HG03175 (cell line): ENCODE results near the gene PAFAH1B2.
"Not testable (repeated sequence)": the region's sequence is repeated elsewhere in the genome, so short reads cannot be mapped to it uniquely, and the experiment has no call there.

ENCODE experiments used
- ATAC-seq: cut with Tn5 transposase; IDR thresholded peaks from one replicate; pipeline ENCODE4 v1.9.1; 2021; ENCODE audit warnings: mild to moderate bottlenecking, moderate library complexity; ENCODE audit not compliant: unreplicated experiment

Gene PAFAH1B2

GRCh38 chr11:117201658-117202305 lies 57.7 kb downstream of the PAFAH1B2 start:
- no peak for ATAC-seq

- no peak for ATAC-seq
These were observed 58.4 kb downstream of the PAFAH1B2 start for GRCh38 chr11:117202386-117203068.

- ATAC-seq = no peak
These were observed 59.0 kb downstream of the PAFAH1B2 start for GRCh38 chr11:117203069-117203407.

GRCh38 chr11:117204283-117205080 lies 60.4 kb downstream of the PAFAH1B2 start:
- no peak for ATAC-seq

- ATAC-seq = no peak
These were observed 61.2 kb downstream of the PAFAH1B2 start for GRCh38 chr11:117205211-117205818.

- not testable (repeated sequence) for ATAC-seq
These were observed 62.0 kb downstream of the PAFAH1B2 start for GRCh38 chr11:117206111-117206510.

GRCh38 chr11:117206859-117207258 lies 62.8 kb downstream of the PAFAH1B2 start:
- ATAC-seq = not testable (repeated sequence)

- not testable (repeated sequence) for ATAC-seq
These were observed 63.4 kb downstream of the PAFAH1B2 start for GRCh38 chr11:117207481-117207880.

- ATAC-seq = not testable (repeated sequence)
These were observed 64.6 kb downstream of the PAFAH1B2 start for GRCh38 chr11:117208710-117209109.

- not testable (repeated sequence) for ATAC-seq
These were observed 65.5 kb downstream of the PAFAH1B2 start for GRCh38 chr11:117209351-117210125.

GRCh38 chr11:117210620-117211019 lies 66.5 kb downstream of the PAFAH1B2 start:
- ATAC-seq = no peak

GRCh38 chr11:117212697-117213355 lies 68.7 kb downstream of the PAFAH1B2 start:
- no peak for ATAC-seq

- ATAC-seq = no peak
These were observed 70.5 kb downstream of the PAFAH1B2 start for GRCh38 chr11:117214404-117215110.

- ATAC-seq = no peak
These were observed 73.3 kb downstream of the PAFAH1B2 start for GRCh38 chr11:117217141-117218084.

GRCh38 chr11:117218133-117218915 lies 74.2 kb downstream of the PAFAH1B2 start:
- no peak for ATAC-seq

- no peak for ATAC-seq
These were observed 74.9 kb downstream of the PAFAH1B2 start for GRCh38 chr11:117219001-117219400.

GRCh38 chr11:117219455-117219854 lies 75.4 kb downstream of the PAFAH1B2 start:
- no peak for ATAC-seq

GRCh38 chr11:117219995-117220394 lies 75.9 kb downstream of the PAFAH1B2 start:
- no peak for ATAC-seq
